ENCODE data around the gene KCTD3.

The KCTD3 gene

DNA sequence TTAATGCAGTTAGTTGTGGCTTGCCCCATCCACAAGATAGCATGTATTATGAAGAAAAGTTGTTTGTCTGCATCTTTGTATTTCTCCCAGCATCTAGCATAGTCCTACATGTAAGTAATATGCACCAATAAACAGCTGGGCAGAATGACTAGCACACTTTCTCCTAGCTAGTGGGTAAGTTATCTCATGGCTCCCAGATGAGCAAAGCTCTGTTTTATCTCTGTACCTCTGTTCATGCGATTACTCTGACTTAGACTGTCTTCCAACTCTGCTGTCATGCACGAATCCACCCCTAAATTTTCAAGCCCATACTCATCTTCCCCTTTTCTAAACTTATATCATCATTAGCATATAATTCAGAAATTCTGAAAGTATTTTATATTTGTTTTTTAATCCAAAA lies 37.5 kb upstream of the KCTD3 start:
- Histone ChIP-seq H3K4me3 (ENCODE audit: insufficient read depth, low read depth, low read length, poor library complexity, severe bottlenecking) (no peak overlapping the region), H3K9me3 (ENCODE audit: control insufficient read depth, low read length) (no peaks in the 10 kb centered on the region), H3K27me3 (replicated peaks; ENCODE audit: control insufficient read depth, insufficient read depth, low read length, poor library complexity, severe bottlenecking) (no peaks in the 10 kb centered on the region), H3K4me1 (ENCODE audit: control insufficient read depth, insufficient read depth, low read length, poor library complexity, severe bottlenecking) (no peaks in the 10 kb centered on the region), H3K36me3 (ENCODE audit: control insufficient read depth, insufficient read depth, low read length) (no peaks in the 10 kb centered on the region), H3K27ac (ENCODE audit: insufficient read depth, low read length, poor library complexity, severe bottlenecking) (no peak overlapping the region)
- no peak for DNase-seq

DNA sequence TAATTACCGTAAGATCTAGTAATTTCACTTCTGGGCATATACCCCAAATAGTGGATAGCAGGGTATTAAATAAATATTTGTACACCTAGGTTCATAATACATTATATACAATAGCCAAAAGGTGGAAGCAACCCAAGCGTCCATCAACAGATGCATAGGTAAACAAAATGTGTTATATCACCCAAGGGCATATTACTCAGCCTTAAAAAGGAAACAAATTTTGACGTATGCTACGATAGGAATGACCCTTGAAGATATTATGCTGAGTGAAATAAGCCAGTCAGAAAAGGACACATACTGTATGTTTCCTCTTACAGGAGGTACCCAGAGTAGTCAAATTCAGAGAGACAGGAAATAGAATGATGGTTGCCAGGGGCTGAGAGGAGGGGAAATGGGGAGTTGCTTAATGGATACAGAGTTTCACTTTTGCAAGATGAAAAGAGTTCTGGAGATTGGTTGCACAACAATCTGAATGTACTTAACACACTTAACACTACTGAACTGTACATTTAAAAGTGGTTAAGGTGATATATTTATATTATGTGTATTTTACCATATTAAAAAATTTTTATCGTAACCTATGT lies 36.6 kb upstream of the KCTD3 start:
- H3K27ac ChIP-seq (ENCODE audit: insufficient read depth, low read length, poor library complexity, severe bottlenecking): no peak overlapping the region
- no peaks in the 10 kb centered on the region for H3K27me3 ChIP-seq (replicated peaks; ENCODE audit: control insufficient read depth, insufficient read depth, low read length, poor library complexity, severe bottlenecking)
- H3K4me3 ChIP-seq (ENCODE audit: insufficient read depth, low read depth, low read length, poor library complexity, severe bottlenecking): no peak overlapping the region
- no peaks in the 10 kb centered on the region for H3K4me1 ChIP-seq (ENCODE audit: control insufficient read depth, insufficient read depth, low read length, poor library complexity, severe bottlenecking)
- no peaks in the 10 kb centered on the region for H3K9me3 ChIP-seq (ENCODE audit: control insufficient read depth, low read length)
- H3K36me3 ChIP-seq (ENCODE audit: control insufficient read depth, insufficient read depth, low read length): no peaks in the 10 kb centered on the region
- DNase-seq: no peak

DNA sequence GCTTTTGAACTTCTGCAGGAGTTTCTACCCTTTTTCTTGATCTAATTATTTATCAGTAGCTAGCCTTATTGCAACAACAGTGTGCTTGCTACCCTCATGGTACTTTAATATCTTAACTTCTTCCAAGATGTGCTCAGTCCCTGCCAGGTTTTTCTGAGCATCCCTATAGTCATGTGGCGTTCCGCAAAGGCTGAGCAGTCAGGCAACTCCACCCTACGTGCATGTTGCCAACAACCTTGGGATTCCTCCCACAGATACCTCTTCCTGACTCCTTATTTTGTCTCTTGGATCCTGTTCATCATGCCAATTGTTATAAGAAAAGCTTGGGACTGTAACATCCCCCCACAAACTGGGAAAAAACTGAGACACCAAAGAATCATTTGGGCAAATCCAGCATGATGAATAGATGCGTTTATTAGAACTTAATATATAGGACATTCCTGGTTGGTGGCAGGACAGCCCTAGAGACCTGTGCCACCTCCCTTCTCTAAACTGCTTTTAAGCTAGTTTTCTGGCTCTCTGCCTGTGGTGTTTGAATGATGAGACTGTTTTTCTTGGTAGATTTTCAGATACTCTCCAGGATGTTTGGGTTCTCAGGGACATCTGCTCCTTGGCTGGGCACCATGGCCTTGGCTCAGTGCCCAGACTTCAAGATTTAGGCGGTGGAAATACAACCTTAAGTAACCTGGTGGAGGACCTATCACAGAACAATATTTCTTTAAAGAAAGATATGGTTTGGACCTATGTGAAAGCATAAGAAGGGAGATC lies 27.1 kb upstream of the KCTD3 start:
- H3K27ac ChIP-seq (ENCODE audit: insufficient read depth, low read length, poor library complexity, severe bottlenecking): no peak overlapping the region
- H3K4me1 ChIP-seq (ENCODE audit: control insufficient read depth, insufficient read depth, low read length, poor library complexity, severe bottlenecking): no peaks in the 10 kb centered on the region
- no peaks in the 10 kb centered on the region for H3K36me3 ChIP-seq (ENCODE audit: control insufficient read depth, insufficient read depth, low read length)
- no peak overlapping the region for H3K4me3 ChIP-seq (ENCODE audit: insufficient read depth, low read depth, low read length, poor library complexity, severe bottlenecking)
- H3K27me3 ChIP-seq (replicated peaks; ENCODE audit: control insufficient read depth, insufficient read depth, low read length, poor library complexity, severe bottlenecking): no peaks in the 10 kb centered on the region
- DNase-seq: no peak
- no peaks in the 10 kb centered on the region for H3K9me3 ChIP-seq (ENCODE audit: control insufficient read depth, low read length)

DNA sequence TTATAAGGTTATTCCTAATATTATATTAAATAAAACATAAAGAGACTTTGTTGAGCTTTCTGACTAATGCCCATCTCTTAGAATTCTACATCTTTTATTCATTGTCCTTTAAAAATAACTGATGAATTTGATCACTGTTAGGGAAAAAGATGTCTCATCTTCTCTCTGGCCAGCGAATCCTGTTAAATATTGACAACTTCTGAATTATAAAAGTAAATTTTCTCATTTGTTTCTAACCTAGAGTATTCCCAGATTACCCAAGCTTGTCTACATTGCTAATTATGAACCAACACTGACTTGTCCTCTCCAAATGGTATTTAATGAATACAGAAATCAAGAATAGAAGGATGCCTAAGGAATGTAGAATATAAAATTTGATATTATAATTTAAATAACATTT lies 24.8 kb upstream of the KCTD3 start:
- H3K4me3 ChIP-seq (ENCODE audit: insufficient read depth, low read depth, low read length, poor library complexity, severe bottlenecking): no peak overlapping the region
- no peaks in the 10 kb centered on the region for H3K27me3 ChIP-seq (replicated peaks; ENCODE audit: control insufficient read depth, insufficient read depth, low read length, poor library complexity, severe bottlenecking)
- H3K36me3 ChIP-seq (ENCODE audit: control insufficient read depth, insufficient read depth, low read length): no peaks in the 10 kb centered on the region
- no peak overlapping the region for H3K27ac ChIP-seq (ENCODE audit: insufficient read depth, low read length, poor library complexity, severe bottlenecking)
- DNase-seq: no peak
- no peaks in the 10 kb centered on the region for H3K9me3 ChIP-seq (ENCODE audit: control insufficient read depth, low read length)
- H3K4me1 ChIP-seq (ENCODE audit: control insufficient read depth, insufficient read depth, low read length, poor library complexity, severe bottlenecking): no peaks in the 10 kb centered on the region

DNA sequence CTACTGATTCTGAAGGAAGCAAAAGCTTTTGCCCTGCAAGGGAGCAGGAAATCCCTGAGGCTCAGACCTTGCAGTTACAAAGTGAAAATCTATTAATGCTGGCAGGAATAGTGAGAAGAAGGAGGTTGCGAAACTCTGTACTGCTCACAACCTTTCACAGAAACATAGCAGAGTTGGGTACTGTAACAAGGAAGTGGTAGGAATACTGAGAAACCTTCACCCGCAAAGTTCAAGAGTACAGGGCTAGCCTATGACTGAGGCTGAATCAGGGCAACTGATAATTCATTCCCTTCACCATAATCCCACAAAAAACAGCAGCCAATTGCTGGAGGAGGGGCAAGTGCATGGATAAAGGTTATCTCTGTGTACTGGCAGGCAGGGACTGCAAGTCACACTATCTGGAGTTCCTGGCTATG lies 23.9 kb upstream of the KCTD3 start:
- H3K27ac ChIP-seq (ENCODE audit: insufficient read depth, low read length, poor library complexity, severe bottlenecking): no peak overlapping the region
- H3K36me3 ChIP-seq (ENCODE audit: control insufficient read depth, insufficient read depth, low read length): no peaks in the 10 kb centered on the region
- no peak for DNase-seq
- no peaks in the 10 kb centered on the region for H3K4me1 ChIP-seq (ENCODE audit: control insufficient read depth, insufficient read depth, low read length, poor library complexity, severe bottlenecking)
- no peaks in the 10 kb centered on the region for H3K9me3 ChIP-seq (ENCODE audit: control insufficient read depth, low read length)
- no peaks in the 10 kb centered on the region for H3K27me3 ChIP-seq (replicated peaks; ENCODE audit: control insufficient read depth, insufficient read depth, low read length, poor library complexity, severe bottlenecking)
- no peak overlapping the region for H3K4me3 ChIP-seq (ENCODE audit: insufficient read depth, low read depth, low read length, poor library complexity, severe bottlenecking)

DNA sequence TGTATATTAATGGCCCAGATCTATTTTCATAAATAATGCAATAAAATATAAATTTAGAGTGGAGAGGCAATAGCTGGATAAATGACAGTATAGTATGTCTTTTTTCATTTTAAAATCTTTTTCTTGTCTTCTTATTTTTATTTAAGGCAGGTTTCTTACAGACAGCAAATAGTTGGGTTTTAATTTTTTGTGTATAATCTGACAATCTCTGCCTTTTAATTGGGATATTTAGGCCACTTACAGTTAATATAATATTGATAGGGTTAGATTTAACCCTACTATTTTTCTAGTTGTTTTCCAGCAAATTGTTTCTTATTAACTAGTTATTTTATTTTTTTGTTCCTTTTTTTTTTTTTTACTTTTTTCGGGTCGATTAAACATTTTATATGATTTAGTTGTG lies 23.3 kb upstream of the KCTD3 start:
- no peak for DNase-seq
- H3K4me3 ChIP-seq (ENCODE audit: insufficient read depth, low read depth, low read length, poor library complexity, severe bottlenecking): no peak overlapping the region
- no peak overlapping the region for H3K27ac ChIP-seq (ENCODE audit: insufficient read depth, low read length, poor library complexity, severe bottlenecking)
- no peaks in the 10 kb centered on the region for H3K9me3 ChIP-seq (ENCODE audit: control insufficient read depth, low read length)
- H3K36me3 ChIP-seq (ENCODE audit: control insufficient read depth, insufficient read depth, low read length): no peaks in the 10 kb centered on the region
- no peaks in the 10 kb centered on the region for H3K4me1 ChIP-seq (ENCODE audit: control insufficient read depth, insufficient read depth, low read length, poor library complexity, severe bottlenecking)
- H3K27me3 ChIP-seq (replicated peaks; ENCODE audit: control insufficient read depth, insufficient read depth, low read length, poor library complexity, severe bottlenecking): no peaks in the 10 kb centered on the region

DNA sequence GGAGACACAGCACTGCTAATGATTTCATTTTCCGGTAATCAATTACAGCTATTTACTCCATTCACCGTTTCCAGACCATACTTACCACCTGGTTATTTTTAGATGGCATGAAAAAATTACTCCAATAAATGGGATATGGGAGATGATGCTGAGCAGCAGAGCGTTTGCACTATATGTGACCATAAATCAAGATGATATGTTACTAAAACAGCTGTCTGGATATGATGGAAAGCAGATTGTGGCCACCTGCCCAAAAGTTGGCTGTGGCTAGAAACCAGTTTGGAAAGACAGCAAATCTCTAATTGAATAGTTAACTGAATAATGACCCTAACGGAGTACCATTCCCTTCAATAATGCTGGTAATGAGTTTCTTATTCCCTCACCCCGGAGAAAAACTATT lies 22.5 kb upstream of the KCTD3 start:
- no peak for DNase-seq
- H3K9me3 ChIP-seq (ENCODE audit: control insufficient read depth, low read length): no peaks in the 10 kb centered on the region
- H3K27ac ChIP-seq (ENCODE audit: insufficient read depth, low read length, poor library complexity, severe bottlenecking): no peak overlapping the region
- no peaks in the 10 kb centered on the region for H3K27me3 ChIP-seq (replicated peaks; ENCODE audit: control insufficient read depth, insufficient read depth, low read length, poor library complexity, severe bottlenecking)
- H3K4me1 ChIP-seq (ENCODE audit: control insufficient read depth, insufficient read depth, low read length, poor library complexity, severe bottlenecking): no peaks in the 10 kb centered on the region
- no peak overlapping the region for H3K4me3 ChIP-seq (ENCODE audit: insufficient read depth, low read depth, low read length, poor library complexity, severe bottlenecking)
- no peaks in the 10 kb centered on the region for H3K36me3 ChIP-seq (ENCODE audit: control insufficient read depth, insufficient read depth, low read length)

DNA sequence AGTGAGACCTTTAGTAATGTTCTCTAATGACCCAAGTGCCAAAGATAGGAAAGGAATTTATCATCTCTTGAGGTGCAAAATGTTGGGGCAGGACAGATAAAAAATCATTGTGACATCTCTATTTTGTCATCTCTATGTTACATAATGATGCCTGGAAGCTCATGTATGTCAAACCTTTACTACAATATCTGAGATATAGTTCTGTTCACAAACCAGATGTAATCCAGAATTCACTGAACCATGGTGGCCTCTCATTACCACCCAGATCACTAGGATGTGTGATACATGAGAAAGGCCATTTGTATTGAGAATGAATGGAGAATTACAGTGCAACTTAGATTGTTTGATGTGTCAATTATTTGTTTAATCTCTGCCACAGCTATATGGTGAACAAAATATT lies 22.0 kb upstream of the KCTD3 start:
- Histone ChIP-seq H3K4me1 (ENCODE audit: control insufficient read depth, insufficient read depth, low read length, poor library complexity, severe bottlenecking) (no peaks in the 10 kb centered on the region), H3K27me3 (replicated peaks; ENCODE audit: control insufficient read depth, insufficient read depth, low read length, poor library complexity, severe bottlenecking) (no peaks in the 10 kb centered on the region), H3K36me3 (ENCODE audit: control insufficient read depth, insufficient read depth, low read length) (no peaks in the 10 kb centered on the region), H3K4me3 (ENCODE audit: insufficient read depth, low read depth, low read length, poor library complexity, severe bottlenecking) (no peak overlapping the region), H3K27ac (ENCODE audit: insufficient read depth, low read length, poor library complexity, severe bottlenecking) (no peak overlapping the region), H3K9me3 (ENCODE audit: control insufficient read depth, low read length) (no peaks in the 10 kb centered on the region)
- no peak for DNase-seq

DNA sequence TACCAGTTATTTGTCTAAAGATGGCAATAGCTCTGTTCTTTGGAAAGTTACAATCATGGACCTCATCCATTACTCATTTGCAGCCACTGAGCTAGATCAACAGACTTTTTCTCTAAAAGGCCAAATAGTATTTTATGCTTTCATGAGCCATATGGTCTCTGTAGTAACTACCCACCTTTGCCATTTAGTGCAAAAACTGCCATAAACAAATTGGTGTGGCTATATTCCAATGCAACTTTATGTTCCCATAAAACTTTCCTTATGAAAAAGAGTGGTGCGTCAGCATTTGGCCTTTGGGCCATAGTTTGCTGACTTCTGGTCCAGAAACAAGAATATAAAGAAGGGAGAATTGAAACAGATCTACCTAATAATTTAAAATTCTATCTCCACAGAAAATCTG lies 20.1 kb upstream of the KCTD3 start:
- no peak for DNase-seq
- H3K36me3 ChIP-seq (ENCODE audit: control insufficient read depth, insufficient read depth, low read length): no peaks in the 10 kb centered on the region
- no peak overlapping the region for H3K4me3 ChIP-seq (ENCODE audit: insufficient read depth, low read depth, low read length, poor library complexity, severe bottlenecking)
- H3K4me1 ChIP-seq (ENCODE audit: control insufficient read depth, insufficient read depth, low read length, poor library complexity, severe bottlenecking): no peaks in the 10 kb centered on the region
- H3K27me3 ChIP-seq (replicated peaks; ENCODE audit: control insufficient read depth, insufficient read depth, low read length, poor library complexity, severe bottlenecking): no peaks in the 10 kb centered on the region
- H3K9me3 ChIP-seq (ENCODE audit: control insufficient read depth, low read length): no peaks in the 10 kb centered on the region
- H3K27ac ChIP-seq (ENCODE audit: insufficient read depth, low read length, poor library complexity, severe bottlenecking): no peak overlapping the region

DNA sequence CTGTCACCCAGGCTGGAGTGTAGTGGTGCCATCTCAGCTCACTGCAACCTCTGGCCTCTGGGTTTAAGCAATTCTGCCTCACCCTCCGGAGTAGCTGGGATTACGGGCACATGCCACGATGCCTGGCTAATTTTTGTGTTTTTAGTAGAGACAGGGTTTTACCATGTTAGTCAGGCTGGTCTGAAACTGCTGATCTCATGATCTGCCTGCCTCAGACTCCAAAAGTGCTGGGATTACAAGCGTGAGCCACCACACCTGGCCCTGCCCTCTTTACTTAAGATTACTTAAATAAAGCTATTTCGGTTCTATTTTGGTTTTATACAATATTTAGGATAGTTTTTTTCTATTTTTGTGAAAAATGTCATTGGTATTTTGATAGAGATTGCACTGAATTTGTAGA lies 15.3 kb upstream of the KCTD3 start:
- no peaks in the 10 kb centered on the region for H3K36me3 ChIP-seq (ENCODE audit: control insufficient read depth, insufficient read depth, low read length)
- H3K27me3 ChIP-seq (replicated peaks; ENCODE audit: control insufficient read depth, insufficient read depth, low read length, poor library complexity, severe bottlenecking): no peaks in the 10 kb centered on the region
- DNase-seq: no peak

More for the DNA sequence above, 15.3 kb upstream of the KCTD3 start:
- Histone ChIP-seq H3K4me3 (ENCODE audit: insufficient read depth, low read depth, low read length, poor library complexity, severe bottlenecking) (no peak overlapping the region), H3K4me1 (ENCODE audit: control insufficient read depth, insufficient read depth, low read length, poor library complexity, severe bottlenecking) (no peaks in the 10 kb centered on the region), H3K27ac (ENCODE audit: insufficient read depth, low read length, poor library complexity, severe bottlenecking) (no peak overlapping the region), H3K9me3 (ENCODE audit: control insufficient read depth, low read length) (peaks cover 5% of the 10 kb centered on the region)

Measured in effector memory CD4-positive, alpha-beta T cell (primary cell).